Glutamatergic neuron (in vitro differentiated cells): ENCODE data around the gene CALN1. TPM values are rescaled to one million over a fixed set of nuclear protein-coding genes. Genes with fewer than 3 reads are reported as not detected.

Experiments used
- DNase-seq: peaks from one replicate; pipeline ENCODE4 v3.0.0; 2022
- H3K27ac Mint-ChIP-seq: one replicate; pipeline ENCODE4 v1.8.0; 2020; ENCODE audit warnings: mild to moderate bottlenecking, mixed read lengths, inconsistent platforms; ENCODE audit not compliant: unreplicated experiment
- H3K27me3 Mint-ChIP-seq: one replicate; pipeline ENCODE4 v1.8.0; 2020; ENCODE audit warnings: mild to moderate bottlenecking, moderate library complexity, mixed read lengths, inconsistent platforms; ENCODE audit not compliant: unreplicated experiment
- H3K36me3 Mint-ChIP-seq: one replicate; pipeline ENCODE4 v1.8.0; 2020; ENCODE audit warnings: mild to moderate bottlenecking, mixed read lengths, inconsistent platforms; ENCODE audit not compliant: unreplicated experiment
- H3K4me1 Mint-ChIP-seq: one replicate; pipeline ENCODE4 v1.8.0; 2020; ENCODE audit warnings: mild to moderate bottlenecking, low read depth, mixed read lengths, inconsistent platforms; ENCODE audit not compliant: unreplicated experiment
- H3K4me3 Mint-ChIP-seq: one replicate; pipeline ENCODE4 v1.8.0; 2020; ENCODE audit warnings: mild to moderate bottlenecking, mixed read lengths, inconsistent platforms; ENCODE audit not compliant: unreplicated experiment
- H3K9me3 Mint-ChIP-seq: one replicate; pipeline ENCODE4 v1.8.0; 2020; ENCODE audit warnings: mild to moderate bottlenecking, moderate library complexity, mixed read lengths, inconsistent platforms; ENCODE audit not compliant: unreplicated experiment
- total RNA-seq: library from RNA; stranded (reverse); fragmentation: NEBNext Ultra II Directional; extraction: Animal tissue kit (Norgen Biotek cat#: 25700); gene quantifications from one replicate; pipeline ENCODE4 v1.2.1, GENCODE V29; 2021; ENCODE audit not compliant: unreplicated experiment
- TF ChIP-seq, protein P1 (sequence below): fragments of 200-600 bp; sonication (generic); IDR thresholded peaks from one replicate; pipeline ENCODE4 v1.5.0; 2021; ENCODE audit not compliant: partially characterized antibody, unreplicated experiment

The CALN1 gene
- total RNA-seq, 1 donor from 2014 or later = 3.5 TPM

DNA sequence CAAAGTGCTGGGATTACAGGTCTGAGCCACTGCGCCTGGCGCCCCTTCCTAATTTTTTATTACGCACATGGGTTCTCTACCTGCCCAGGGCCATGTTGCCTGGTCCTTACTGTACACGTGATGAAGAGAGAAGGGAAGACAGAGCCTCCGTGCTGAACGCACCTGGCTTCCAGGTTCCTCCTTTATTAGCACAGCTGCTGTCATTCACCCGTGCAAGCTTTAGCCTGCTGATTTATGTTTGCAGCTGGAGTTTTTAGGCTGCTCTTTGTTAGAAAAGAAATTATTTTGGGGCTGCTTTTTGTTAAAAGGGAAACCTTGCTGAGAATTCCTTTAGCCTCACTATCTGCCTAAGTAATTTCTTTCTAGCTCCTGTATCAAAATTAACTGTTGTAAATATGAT, 417.0 kb downstream of the CALN1 start:
- Mint-ChIP-seq H3K4me3 (no peak overlapping the region), H3K9me3 (peaks cover 2% of the 10 kb centered on the region), H3K36me3 (no peaks in the 10 kb centered on the region), H3K27ac (no peak overlapping the region), H3K4me1 (no peaks in the 10 kb centered on the region), H3K27me3 (no peaks in the 10 kb centered on the region)
- TF ChIP-seq, protein P1, sequence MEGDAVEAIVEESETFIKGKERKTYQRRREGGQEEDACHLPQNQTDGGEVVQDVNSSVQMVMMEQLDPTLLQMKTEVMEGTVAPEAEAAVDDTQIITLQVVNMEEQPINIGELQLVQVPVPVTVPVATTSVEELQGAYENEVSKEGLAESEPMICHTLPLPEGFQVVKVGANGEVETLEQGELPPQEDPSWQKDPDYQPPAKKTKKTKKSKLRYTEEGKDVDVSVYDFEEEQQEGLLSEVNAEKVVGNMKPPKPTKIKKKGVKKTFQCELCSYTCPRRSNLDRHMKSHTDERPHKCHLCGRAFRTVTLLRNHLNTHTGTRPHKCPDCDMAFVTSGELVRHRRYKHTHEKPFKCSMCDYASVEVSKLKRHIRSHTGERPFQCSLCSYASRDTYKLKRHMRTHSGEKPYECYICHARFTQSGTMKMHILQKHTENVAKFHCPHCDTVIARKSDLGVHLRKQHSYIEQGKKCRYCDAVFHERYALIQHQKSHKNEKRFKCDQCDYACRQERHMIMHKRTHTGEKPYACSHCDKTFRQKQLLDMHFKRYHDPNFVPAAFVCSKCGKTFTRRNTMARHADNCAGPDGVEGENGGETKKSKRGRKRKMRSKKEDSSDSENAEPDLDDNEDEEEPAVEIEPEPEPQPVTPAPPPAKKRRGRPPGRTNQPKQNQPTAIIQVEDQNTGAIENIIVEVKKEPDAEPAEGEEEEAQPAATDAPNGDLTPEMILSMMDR = no peak
- DNase-seq = no peak

GRCh38 chr7:71991586-71991985, 420.6 kb downstream of the CALN1 start:
- Mint-ChIP-seq H3K4me3 (no peak overlapping the region), H3K4me1 (peaks cover 9% of the 10 kb centered on the region), H3K27me3 (no peaks in the 10 kb centered on the region), H3K36me3 (no peaks in the 10 kb centered on the region), H3K9me3 (peaks cover 2% of the 10 kb centered on the region), H3K27ac (no peak overlapping the region)
- TF ChIP-seq, protein P1 = no peak
- no peak for DNase-seq

DNA sequence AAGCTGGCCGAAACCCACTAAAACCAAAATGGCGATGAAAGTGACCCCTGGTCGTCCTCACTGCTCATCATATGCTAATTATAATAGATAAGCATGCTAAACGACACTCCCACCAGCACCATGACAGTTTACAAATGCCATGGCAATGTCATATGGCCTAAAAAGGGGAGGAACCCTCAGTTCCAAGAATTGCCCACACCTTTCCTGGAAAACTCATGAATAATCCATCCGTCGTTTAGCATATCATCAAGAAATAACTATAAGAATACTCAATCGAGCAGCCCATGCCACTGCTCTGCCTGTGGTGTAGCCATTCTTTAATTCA, 422.0 kb downstream of the CALN1 start:
- Mint-ChIP-seq H3K9me3 (peaks cover 2% of the 10 kb centered on the region), H3K27me3 (no peaks in the 10 kb centered on the region), H3K27ac (no peak overlapping the region), H3K36me3 (no peaks in the 10 kb centered on the region), H3K4me3 (no peak overlapping the region), H3K4me1 (peaks cover 9% of the 10 kb centered on the region)
- no peak for DNase-seq
- TF ChIP-seq, protein P1 = no peak

- H3K4me1 Mint-ChIP-seq = peaks cover 9% of the 10 kb centered on the region
- no peaks in the 10 kb centered on the region for H3K9me3 Mint-ChIP-seq
- H3K4me3 Mint-ChIP-seq = no peak overlapping the region
- H3K27ac Mint-ChIP-seq = no peak overlapping the region
- no peaks in the 10 kb centered on the region for H3K27me3 Mint-ChIP-seq
- DNase-seq = no peak
- TF ChIP-seq, protein P1 = no peak
- no peaks in the 10 kb centered on the region for H3K36me3 Mint-ChIP-seq
Observed at GRCh38 chr7:71988201-71988600, 423.9 kb downstream of the CALN1 start.

DNA sequence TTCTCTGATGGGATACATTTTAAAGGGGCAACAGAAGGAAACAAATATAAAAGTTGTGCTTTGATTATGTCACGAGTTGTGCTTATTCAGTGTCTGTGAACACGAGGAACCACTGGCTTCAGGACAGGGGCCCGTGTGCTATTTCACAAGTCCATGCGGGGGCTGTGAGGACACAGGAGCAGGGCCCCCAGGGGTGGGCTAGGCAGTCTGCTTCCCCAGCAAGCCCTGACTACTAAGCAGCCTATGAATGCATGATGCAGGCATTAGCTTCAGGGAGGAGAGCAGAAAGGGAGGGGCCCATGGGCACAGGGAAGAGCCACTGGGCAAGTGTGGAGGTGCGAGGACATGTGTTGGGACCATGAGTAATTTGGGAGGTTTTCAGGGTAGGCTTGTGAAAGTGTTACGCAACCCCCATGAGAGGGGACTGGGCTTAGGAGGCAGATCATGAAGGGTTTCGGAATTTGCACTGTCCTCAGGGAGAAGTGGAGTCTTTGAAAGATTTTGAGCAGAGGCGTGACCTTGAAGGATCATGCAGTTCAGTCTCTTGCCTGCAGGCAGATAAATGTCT, 424.9 kb downstream of the CALN1 start:
- Mint-ChIP-seq H3K4me1 (peaks cover 9% of the 10 kb centered on the region), H3K27ac (no peak overlapping the region), H3K36me3 (no peaks in the 10 kb centered on the region), H3K9me3 (peaks cover 2% of the 10 kb centered on the region), H3K27me3 (no peaks in the 10 kb centered on the region), H3K4me3 (no peak overlapping the region)
- no peak for DNase-seq
- TF ChIP-seq, protein P1 = no peak
